Thoracic aorta (tissue), 2 donors: ENCODE measurements around the gene CNTNAP2. TPM values are rescaled to one million over a fixed set of nuclear protein-coding genes. Genes with fewer than 3 reads are reported as not detected.

Source experiments
- ATAC-seq: fragments of 150-250 bp; one replicate; pipeline ENCODE4 v1.8.0; 2017; ENCODE audit warnings: low read depth; ENCODE audit not compliant: insufficient number of reproducible peaks, low FRiP score
- DNase-seq: peaks from one replicate; pipeline ENCODE4 v3.0.0-alpha.2; 2020; ENCODE audit warnings: low spot score
- H3K27ac ChIP-seq, 2 donors: fragments of 200-600 bp; sonication (generic); 1 replicate in 1 of 2; 2 replicates in 1 of 2; pipeline ENCODE4 v1.5.1; 2016; ENCODE audit warnings: mild to moderate bottlenecking in 2 of 2, moderate library complexity in 2 of 2
- H3K27me3 ChIP-seq: fragments of 200-600 bp; sonication (generic); replicated peaks from 2 replicates; pipeline ENCODE4 v1.6.0; 2016; ENCODE audit warnings: mild to moderate bottlenecking; ENCODE audit not compliant: insufficient read depth
- H3K36me3 ChIP-seq: fragments of 200-600 bp; sonication (generic); one replicate; pipeline ENCODE4 v1.5.1; 2016
- H3K4me1 ChIP-seq, 2 donors: fragments of 200-600 bp; sonication (generic); 1 replicate in 1 of 2; 2 replicates in 1 of 2; pipeline versions ENCODE4 v1.5.1 to v1.6.0; 2016; ENCODE audit warnings: low read depth in 2 of 2, mild to moderate bottlenecking in 1 of 2; ENCODE audit not compliant: control insufficient read depth in 1 of 2
- H3K4me3 ChIP-seq: fragments of 200-600 bp; sonication (generic); 2 replicates; pipeline ENCODE4 v1.5.1; 2016; ENCODE audit warnings: mild to moderate bottlenecking
- H3K9me3 ChIP-seq: fragments of 200-600 bp; sonication (generic); 2 replicates; pipeline ENCODE4 v1.5.1; 2016
- CTCF ChIP-seq: fragments of 200-600 bp; sonication (generic); IDR thresholded peaks from one replicate; pipeline ENCODE4 v1.5.1; 2019; ENCODE audit warnings: antibody characterized with exemption
- total RNA-seq, 2 donors: library from RNA; depleted of rRNA; stranded (reverse); fragments of >200 nt; gene quantifications; one replicate each; pipeline versions ENCODE4 v1.1.0 to v1.2.3, GENCODE V29; 2016

The CNTNAP2 gene
- total RNA-seq, 2 donors from 2014 or later, result not detected

DNA sequence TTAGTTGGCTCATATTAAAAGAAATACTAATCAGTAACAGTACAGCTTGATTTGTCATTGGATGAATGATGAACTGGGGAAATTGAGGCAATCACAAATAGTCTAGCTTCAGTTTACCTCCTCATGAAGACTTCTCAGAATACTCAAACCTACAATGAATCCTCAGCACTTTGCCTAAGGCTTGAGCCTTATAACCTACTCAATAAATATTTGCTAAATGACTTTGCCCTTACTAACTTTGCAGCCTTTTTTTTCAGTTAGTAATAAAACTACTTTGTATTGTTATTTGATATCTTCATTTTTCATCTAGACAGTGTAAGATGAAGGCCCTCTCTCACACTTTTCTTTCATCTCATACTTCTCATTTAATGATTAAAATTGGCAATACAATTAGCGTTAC, 1311.5 kb downstream of the CNTNAP2 start:
- H3K27ac ChIP-seq, result no peak overlapping the region
- DNase-seq (no peak), ATAC-seq (no peak)
- H3K9me3 ChIP-seq, result no peaks in the 10 kb centered on the region
- no peaks in the 10 kb centered on the region for H3K36me3 ChIP-seq
- H3K27me3 ChIP-seq, result no peaks in the 10 kb centered on the region
- H3K4me3 ChIP-seq, result no peak overlapping the region
- no peaks in the 10 kb centered on the region for H3K4me1 ChIP-seq
- no peak for TF ChIP-seq CTCF

DNA sequence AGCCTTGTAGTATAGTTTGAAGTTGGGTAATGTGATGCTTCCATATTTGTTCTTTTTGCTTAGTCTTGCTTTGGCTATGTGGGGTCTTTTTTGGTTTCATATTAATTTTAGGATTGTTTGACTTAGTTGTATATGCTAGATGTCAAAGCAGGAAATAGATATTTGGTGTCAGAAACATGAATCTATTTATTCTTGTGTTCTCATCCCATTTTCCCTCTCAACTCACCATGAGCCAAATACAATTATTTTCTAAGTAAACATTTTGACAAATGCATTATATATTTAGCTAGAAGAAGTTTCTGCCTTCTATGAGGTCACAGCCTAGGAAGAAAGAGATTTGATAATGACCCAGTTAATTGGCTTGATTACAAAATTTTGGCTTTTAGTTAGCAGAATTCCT, 1313.4 kb downstream of the CNTNAP2 start:
- no peak for ATAC-seq
- H3K9me3 ChIP-seq, result no peaks in the 10 kb centered on the region
- no peaks in the 10 kb centered on the region for H3K36me3 ChIP-seq
- H3K27ac ChIP-seq, result no peak overlapping the region
- DNase-seq, result no peak
- no peaks in the 10 kb centered on the region for H3K27me3 ChIP-seq
- no peaks in the 10 kb centered on the region for H3K4me1 ChIP-seq
- no peak overlapping the region for H3K4me3 ChIP-seq
- TF ChIP-seq CTCF, result no peak

- DNase-seq (no peak), ATAC-seq (no peak)
- no peaks in the 10 kb centered on the region for H3K36me3 ChIP-seq
- H3K27me3 ChIP-seq, result no peaks in the 10 kb centered on the region
- no peaks in the 10 kb centered on the region for H3K9me3 ChIP-seq
- H3K4me3 ChIP-seq, result no peak overlapping the region
- H3K4me1 ChIP-seq, result no peaks in the 10 kb centered on the region
- no peak overlapping the region for H3K27ac ChIP-seq
- no peak for TF ChIP-seq CTCF
These were observed 1315.5 kb downstream of the CNTNAP2 start for GRCh38 chr7:147432079-147432478.

GRCh38 chr7:147432576-147432975, 1316.0 kb downstream of the CNTNAP2 start:
- DNase-seq, result no peak
- Histone ChIP-seq H3K4me3 (no peak overlapping the region), H3K9me3 (no peaks in the 10 kb centered on the region), H3K4me1 (no peaks in the 10 kb centered on the region), H3K27ac (no peak overlapping the region), H3K27me3 (no peaks in the 10 kb centered on the region), H3K36me3 (no peaks in the 10 kb centered on the region)
- ATAC-seq, result no peak
- no peak for TF ChIP-seq CTCF

DNA sequence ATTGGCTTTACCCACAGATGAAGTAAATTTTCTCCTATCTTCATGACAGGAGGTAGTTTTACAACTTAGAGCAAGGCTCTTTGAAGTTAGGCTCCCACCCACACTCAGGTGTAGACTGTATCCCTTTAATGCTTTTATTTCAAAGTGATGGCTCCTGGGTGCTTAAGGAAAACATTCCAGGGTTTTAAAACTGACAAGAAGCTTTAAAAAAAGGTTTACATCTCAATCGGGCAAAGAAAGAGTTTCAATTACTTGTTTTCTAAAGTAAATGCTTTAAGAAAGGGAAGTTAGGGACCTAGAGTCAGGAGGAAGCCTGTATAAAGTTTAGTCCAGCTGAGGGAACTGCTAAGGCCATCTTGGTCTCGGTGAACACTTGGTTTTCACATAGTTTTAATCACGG, 1320.1 kb downstream of the CNTNAP2 start:
- Histone ChIP-seq H3K9me3 (no peaks in the 10 kb centered on the region), H3K27me3 (no peaks in the 10 kb centered on the region), H3K4me1 (no peaks in the 10 kb centered on the region), H3K36me3 (no peaks in the 10 kb centered on the region), H3K27ac (no peak overlapping the region), H3K4me3 (no peak overlapping the region)
- TF ChIP-seq CTCF, result no peak
- no peak for ATAC-seq
- no peak for DNase-seq
